ENCODE results near the gene PPM1H.

DNA sequence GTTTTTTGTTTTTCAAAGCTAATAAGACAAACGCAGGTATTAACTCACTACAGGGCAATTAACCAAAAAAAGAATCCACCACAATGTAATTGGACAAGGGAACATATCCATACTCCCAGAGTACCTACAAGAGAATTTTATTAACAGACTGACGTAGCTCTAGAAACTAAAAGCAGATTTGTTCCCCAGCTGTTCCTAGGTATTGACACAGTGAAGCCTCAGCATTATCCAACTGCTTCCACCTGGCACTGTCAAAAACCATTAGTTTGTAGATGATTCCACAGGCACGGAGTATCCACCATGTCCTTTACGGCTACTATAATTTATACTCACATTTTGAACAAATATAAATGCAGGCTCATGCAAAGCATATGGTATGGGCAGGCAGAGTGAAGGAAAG, 22.3 kb downstream of the PPM1H start:
- TF ChIP-seq, protein P1, sequence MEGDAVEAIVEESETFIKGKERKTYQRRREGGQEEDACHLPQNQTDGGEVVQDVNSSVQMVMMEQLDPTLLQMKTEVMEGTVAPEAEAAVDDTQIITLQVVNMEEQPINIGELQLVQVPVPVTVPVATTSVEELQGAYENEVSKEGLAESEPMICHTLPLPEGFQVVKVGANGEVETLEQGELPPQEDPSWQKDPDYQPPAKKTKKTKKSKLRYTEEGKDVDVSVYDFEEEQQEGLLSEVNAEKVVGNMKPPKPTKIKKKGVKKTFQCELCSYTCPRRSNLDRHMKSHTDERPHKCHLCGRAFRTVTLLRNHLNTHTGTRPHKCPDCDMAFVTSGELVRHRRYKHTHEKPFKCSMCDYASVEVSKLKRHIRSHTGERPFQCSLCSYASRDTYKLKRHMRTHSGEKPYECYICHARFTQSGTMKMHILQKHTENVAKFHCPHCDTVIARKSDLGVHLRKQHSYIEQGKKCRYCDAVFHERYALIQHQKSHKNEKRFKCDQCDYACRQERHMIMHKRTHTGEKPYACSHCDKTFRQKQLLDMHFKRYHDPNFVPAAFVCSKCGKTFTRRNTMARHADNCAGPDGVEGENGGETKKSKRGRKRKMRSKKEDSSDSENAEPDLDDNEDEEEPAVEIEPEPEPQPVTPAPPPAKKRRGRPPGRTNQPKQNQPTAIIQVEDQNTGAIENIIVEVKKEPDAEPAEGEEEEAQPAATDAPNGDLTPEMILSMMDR (tag by site-specific recombination; IDR thresholded peaks at IDR 0.05): no peak
- TF ChIP-seq SETDB1 (IDR thresholded peaks at IDR 0.05; ENCODE audit: insufficient read length, low read length) (no peak), ZNF416 (tag by site-specific recombination; IDR thresholded peaks at IDR 0.05) (no peak), ZNF843 (tag by site-specific recombination; IDR thresholded peaks at IDR 0.05) (no peak)
- TF ChIP-seq, protein P2, sequence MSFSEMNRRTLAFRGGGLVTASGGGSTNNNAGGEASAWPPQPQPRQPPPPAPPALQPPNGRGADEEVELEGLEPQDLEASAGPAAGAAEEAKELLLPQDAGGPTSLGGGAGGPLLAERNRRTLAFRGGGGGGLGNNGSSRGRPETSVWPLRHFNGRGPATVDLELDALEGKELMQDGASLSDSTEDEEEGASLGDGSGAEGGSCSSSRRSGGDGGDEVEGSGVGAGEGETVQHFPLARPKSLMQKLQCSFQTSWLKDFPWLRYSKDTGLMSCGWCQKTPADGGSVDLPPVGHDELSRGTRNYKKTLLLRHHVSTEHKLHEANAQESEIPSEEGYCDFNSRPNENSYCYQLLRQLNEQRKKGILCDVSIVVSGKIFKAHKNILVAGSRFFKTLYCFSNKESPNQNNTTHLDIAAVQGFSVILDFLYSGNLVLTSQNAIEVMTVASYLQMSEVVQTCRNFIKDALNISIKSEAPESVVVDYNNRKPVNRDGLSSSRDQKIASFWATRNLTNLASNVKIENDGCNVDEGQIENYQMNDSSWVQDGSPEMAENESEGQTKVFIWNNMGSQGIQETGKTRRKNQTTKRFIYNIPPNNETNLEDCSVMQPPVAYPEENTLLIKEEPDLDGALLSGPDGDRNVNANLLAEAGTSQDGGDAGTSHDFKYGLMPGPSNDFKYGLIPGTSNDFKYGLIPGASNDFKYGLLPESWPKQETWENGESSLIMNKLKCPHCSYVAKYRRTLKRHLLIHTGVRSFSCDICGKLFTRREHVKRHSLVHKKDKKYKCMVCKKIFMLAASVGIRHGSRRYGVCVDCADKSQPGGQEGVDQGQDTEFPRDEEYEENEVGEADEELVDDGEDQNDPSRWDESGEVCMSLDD (tag by site-specific recombination; IDR thresholded peaks at IDR 0.05): no peak
